HG02610 (cell line): ENCODE results near the gene TCP10L.
"Not testable (repeated sequence)": the region's sequence is repeated elsewhere in the genome, so short reads cannot be mapped to it uniquely, and the experiment has no call there.

Source experiments
- ATAC-seq: cut with Tn5 transposase; IDR thresholded peaks from one replicate; pipeline ENCODE4 v1.9.1; 2021; ENCODE audit warnings: mild to moderate bottlenecking, moderate library complexity; ENCODE audit not compliant: unreplicated experiment

The TCP10L gene, protein sequence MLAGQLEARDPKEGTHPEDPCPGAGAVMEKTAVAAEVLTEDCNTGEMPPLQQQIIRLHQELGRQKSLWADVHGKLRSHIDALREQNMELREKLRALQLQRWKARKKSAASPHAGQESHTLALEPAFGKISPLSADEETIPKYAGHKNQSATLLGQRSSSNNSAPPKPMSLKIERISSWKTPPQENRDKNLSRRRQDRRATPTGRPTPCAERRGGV

GRCh38 chr21:32585042-32585710 is at the start of gene TCP10L:
Gene TCP10L (minus strand): TSS chr21:32585523. CDS start chr21:32584304, 1,219 bp downstream.
- ATAC-seq: no peak

GRCh38 chr21:32626621-32627196 is 41.4 kb upstream of the TCP10L start:
- no peak for ATAC-seq

DNA sequence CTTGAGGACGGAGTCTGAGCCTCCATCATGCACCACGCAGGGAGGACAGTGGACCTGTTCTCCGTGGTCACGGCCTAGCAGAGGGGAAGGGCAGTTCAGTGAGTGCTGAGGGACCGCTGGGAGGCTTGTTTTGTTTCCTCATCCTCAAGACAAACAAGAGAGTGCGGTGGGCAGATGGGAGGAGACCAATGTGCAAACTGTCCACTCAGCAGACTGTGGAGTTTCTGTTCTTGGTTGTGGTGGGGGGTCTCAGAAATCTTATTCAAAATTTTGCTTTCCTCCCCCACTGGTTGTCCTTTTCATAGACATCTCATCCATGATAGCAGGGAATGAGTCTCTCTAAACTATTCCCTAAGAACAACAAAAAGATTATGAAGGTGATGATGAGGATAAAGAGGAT is 32.9 kb upstream of the TCP10L start:
- ATAC-seq: not testable (repeated sequence)

DNA sequence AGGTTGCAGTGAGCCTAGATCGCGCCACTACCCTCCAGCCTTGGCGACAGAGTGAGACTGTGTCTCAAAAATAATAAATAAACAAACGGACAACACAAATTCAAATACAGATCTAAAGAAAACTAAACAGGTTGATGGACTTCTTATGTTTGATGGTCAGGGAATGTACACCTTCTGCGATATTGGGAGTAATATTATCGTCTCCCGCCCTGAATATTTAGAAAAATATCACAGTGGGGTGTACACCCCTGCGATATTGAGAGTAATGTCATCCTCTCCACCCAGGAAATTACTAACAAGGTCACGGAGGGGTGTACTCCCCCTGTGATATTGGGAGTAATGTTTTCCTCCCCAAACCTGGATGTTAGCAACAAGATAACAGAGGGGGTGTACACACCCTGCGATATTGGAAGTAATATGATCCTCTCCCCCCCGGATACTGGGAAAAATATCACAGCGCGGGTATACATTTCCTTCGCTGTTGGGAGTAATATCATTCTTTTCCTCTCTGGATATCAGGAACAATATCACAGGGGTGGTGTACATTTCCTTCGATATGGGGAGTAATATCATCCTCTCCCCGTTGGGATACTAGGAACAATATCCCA is 28.2 kb upstream of the TCP10L start:
- ATAC-seq: no peak

DNA sequence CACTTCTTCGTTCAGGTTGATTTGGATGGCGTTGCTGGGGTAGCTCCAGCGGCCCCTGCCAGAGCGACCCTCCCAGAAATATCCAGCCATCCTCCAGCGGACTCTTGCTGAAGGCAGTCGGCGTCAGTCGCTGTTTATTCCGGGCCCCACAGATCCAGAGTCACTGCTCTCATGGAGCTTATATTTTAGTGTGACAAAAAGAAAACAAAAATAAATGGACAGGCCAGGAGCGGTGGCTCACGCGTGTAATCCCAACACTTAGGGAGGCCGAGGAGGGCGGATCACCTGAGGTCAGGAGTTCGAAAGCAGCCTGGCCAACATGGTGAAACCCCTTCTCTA is 27.6 kb upstream of the TCP10L start:
- no peak for ATAC-seq

DNA sequence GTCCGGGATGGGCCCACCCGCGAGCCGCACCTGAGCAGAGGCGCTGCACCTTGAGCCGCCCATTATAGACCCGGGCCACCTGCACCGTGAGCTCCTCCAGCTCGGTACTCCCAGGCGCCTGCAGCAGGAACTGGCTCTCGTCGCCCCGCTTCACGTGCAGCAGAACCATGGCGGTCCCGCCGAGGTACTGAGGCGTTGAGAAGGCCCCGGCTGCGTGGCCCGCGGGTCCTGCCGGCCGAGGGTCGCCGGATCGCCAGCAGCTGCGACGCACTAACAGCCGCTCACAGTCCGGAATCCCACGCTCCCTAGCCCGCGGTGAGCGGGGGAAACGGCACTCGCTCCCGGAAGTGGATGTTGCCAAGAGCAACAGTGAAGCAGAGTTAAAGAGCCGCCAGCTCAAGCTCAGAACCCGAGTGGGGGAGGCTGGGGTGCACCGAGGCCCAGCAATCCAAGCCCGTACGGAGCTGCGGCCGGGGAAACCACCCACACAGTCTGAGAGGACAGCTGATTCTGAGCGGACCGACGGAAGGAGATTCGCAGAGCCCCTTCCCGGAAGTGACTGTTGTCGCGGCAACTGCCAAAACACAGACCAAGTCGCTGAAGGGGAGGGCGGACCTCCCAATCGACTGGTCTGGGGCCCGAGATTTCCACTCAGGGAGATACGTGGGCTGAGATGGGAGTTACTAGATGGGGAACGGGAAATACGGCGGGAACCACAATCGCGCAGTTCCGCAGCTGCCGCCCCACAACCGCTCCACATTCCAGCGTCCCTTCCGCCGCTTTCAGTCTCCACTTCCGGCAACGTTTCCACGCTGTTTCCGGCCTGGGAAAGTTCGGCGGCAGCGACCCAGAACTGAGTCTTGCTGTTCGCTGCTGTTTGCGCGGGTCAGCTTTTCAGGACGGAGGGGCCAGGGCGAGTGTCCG is 27.0 kb upstream of the TCP10L start, which contains the start of gene CFAP298:
TSS of gene CFAP298 (minus strand) at position 303 of the 924 bp plus-strand sequence. CDS start at position 169, 134 bp downstream.
- peak; percentile 98 for ATAC-seq

DNA sequence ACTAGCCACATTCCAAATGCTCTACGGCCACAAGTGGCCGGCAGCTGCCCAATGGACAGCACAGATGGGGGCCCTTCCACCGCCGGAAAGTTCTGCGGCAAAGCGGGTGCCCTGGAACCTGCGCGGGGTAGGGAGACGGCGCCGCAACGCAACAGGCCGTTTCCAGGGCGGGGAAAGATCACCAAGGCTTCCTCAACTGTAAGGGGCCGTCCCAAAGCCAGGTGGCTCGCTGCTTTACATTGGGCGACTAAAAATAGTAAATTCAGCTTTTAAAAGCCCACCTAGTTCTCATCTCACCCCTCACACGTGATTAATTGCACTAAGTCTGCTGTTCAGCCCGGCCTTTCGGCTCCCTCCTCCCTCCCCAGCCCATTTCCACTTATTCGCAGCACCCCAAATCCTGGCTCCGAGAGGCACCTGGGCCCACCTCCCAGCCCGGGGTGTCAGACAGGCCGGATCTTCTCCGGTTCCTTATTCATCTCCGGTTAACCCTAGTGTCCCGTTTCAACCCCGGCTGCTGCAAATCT is 26.2 kb upstream of the TCP10L start:
- no peak for ATAC-seq

DNA sequence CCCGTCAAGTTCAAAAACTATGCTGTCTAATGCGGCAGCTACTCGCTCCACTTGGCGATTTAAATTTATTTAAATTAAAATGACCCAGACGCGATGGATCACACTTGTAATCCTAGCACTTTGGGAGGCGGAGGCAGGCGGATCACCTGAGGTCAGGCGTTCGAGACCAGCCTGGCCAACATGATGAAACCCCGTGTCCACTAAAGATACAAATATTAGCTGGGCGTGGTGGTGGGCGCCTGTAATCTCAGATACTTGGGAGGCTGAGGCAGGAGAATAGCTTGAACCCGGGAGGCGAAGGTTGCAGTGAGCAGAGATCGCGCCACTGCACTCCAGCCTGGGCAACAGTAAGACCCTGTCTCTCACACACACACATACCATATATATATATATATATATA is 25.6 kb upstream of the TCP10L start:
- ATAC-seq: not testable (repeated sequence)

- ATAC-seq: no peak
Observed at GRCh38 chr21:32608851-32609250, 23.5 kb upstream of the TCP10L start.

DNA sequence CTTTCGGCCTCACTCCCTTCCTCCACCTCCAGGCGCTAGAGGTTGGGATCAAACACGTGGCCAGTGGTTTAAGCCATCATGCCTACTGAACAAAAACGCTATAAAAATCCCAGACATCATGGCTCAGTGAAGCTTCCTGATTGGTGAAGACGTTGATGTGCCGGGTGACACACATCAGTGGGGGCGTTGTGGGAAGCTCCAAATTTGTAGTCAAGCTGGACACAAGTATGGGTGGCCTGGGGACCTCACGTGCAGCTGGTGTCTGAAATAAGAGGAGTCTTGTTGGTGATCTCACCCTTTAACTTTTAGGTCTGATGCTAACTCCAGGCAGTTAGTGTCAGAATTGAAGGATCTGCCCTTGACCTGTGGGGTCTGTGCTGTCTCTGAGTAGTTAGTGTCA is 20.1 kb upstream of the TCP10L start:
- ATAC-seq: no peak

DNA sequence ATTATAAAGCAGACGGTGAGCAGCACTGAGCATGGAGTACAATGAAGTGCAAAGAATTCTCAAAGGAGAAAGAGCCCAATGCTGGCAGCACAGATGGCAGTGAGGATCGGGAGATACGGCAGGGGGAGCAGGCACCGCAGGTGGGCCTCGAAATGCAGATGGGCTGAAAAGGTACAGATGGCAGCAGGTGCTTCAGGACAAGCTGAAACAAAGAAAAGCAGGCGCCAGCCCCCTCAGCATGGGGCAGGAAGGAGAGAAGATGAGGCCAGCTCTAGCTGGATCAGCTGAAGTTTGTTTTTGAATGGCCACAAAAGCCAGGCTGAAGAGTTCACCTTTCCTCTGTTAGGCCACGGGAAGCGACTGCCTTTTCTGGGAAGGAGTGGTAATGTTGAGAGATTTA is 19.1 kb upstream of the TCP10L start:
- ATAC-seq: no peak

DNA sequence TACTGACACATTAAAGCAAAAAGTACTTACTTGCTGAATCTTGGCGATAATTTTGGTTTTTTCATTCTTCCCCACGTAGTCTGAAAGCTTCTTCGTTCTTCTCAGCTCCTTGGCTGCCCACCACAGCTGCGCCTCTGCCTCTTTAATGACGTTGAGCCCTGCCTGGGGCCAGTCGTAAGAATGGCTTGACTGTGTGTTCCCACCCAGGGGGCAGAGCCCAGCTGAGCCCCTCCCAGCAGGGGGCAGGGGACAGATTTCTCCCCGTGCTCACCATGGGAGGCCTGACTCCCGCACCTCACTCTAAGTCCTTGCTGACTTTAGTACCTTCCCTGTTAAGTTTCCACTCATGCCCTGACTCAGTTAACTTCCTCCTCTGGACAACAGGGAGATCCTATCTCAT is 17.8 kb upstream of the TCP10L start:
- no peak for ATAC-seq

DNA sequence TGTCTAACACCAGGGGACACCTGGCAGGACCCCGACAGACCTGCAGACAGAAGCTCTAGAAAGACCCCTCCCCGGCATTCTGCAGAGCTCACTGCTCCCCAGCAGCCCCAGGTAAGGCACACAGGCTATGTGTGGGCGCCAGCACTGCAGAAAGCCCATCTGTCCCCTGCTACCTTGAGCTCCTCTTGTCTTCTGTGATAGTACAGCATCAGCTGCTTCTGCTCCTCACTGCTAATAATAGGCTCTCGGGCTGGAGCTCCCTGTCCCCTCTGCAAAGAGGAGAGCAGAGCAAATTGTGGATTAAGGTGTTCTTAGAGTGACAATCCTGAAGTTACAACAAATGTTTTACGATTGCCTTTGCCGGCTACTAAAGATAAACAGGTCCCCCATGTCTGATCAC is 16.8 kb upstream of the TCP10L start:
- ATAC-seq: no peak

DNA sequence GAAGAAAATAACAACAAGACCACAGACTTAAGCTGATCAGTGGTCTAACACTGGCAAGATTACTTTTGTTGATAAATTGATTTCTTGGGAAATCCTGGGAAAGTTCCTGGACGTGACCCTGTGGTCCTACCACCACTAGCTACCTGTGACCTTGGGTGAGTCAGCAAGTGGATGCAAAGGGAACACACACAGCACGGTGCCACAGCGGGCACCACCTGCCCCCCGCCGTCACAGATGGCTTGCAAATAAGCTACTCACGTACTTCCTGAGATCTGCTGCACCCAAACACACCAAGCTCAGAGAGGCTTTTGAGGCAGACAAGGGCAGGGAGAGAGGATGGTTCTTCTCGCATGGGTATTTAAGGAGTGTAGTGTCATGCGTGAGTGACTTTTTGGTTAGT is 14.2 kb upstream of the TCP10L start:
- no peak for ATAC-seq

DNA sequence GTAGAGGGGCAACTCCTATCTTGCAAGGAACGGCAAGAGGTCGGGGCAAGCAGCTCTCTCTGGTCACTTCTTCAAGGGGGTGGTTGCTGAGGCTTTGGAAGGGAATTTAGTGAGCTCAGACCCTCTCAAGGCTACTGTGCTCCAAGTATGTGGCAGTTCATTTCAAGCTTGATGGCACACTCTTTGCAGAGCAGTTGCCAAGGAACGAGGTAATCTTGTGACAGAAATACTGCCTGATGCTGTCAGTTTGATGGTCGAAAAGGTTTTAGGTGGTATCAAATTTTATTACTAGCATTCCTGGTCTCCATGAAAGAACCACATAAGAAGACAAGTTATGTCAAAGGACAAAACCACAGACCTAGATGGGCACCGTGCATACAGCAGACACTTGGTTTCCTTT is 13.8 kb upstream of the TCP10L start:
- no peak for ATAC-seq

DNA sequence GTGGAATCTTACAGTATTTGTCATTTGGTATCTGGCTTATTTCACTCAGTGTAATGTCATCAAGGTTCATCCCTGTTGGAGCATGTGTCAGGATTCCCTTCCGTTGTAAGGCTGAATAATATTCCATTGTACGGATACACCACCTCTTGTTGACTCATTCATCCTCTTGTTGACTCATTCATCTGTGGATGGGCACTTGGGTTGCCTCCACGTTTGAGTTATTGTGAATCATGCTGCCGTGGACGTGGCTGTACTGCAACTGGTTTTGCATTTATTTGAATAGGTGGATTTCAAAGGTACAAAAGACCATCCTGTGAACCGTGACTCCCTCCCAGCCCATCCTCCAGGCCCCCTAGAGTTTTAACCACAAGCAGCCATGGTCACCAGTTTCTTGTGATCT is 11.9 kb upstream of the TCP10L start:
- no peak for ATAC-seq

- no peak for ATAC-seq
Observed at GRCh38 chr21:32595431-32595830, 10.1 kb upstream of the TCP10L start.

- ATAC-seq: no peak
Observed at GRCh38 chr21:32593690-32594089, 8.4 kb upstream of the TCP10L start.

- no peak for ATAC-seq
Observed at GRCh38 chr21:32592929-32593502, 7.7 kb upstream of the TCP10L start.

- ATAC-seq: no peak
Observed at GRCh38 chr21:32590130-32590529, 4.8 kb upstream of the TCP10L start.
